Endothelial cell of umbilical vein (primary cell): ENCODE data around the gene TPBG. TPM values are rescaled to one million over a fixed set of nuclear protein-coding genes. Genes with fewer than 3 reads are reported as not detected.

Experiments
- BruUV-seq: library from RNA; stranded (reverse); fragments of 400-500 nt; replicated peaks from 2 replicates; lab custom pipeline; 2021; lab: Mats Ljungman, UMichigan
- CTCF ChIA-PET: fragments of 300-600, 350-600 bp; sonication (Branson Sonifier 250); formaldehyde crosslinking; loops from one replicate; lab custom pipeline; 2021; ENCODE audit warnings: antibody characterized with exemption, inconsistent platforms; lab: Charles Lee
- POLR2A ChIA-PET: fragments of 300-600, 350-600 bp; sonication (Branson Sonifier 250); formaldehyde crosslinking; loops from one replicate; lab custom pipeline; 2021; ENCODE audit warnings: antibody characterized with exemption, inconsistent platforms; lab: Charles Lee
- DNase-seq: peaks from one replicate; pipeline ENCODE4 v3.0.0-alpha.2; 2011; ENCODE audit warnings: low read depth, low spot score
- FAIRE-seq: peaks from 2 replicates; lab custom pipeline; 2011; peaks lifted over from hg19 to GRCh38; lab: Jason Lieb, UNC
- H2AFZ ChIP-seq: 2 replicates; pipeline ENCODE4 v1.6.0; 2012; ENCODE audit warnings: low read depth, low read length, control low read depth, inconsistent platforms
- H3K27ac ChIP-seq: 2 replicates; pipeline ENCODE4 v1.5.1; 2011; ENCODE audit warnings: low read depth, mild to moderate bottlenecking, control low read depth, low read length, moderate library complexity; ENCODE audit not compliant: insufficient read depth
- H3K27me3 ChIP-seq, 2 experiments: 2 replicates each; pipeline versions ENCODE4 v1.6.0 to v1.6.1; 2011; ENCODE audit warnings: low read length in 2 of 2, mixed read lengths in 1 of 2; ENCODE audit not compliant: control insufficient read depth in 2 of 2, insufficient read depth in 2 of 2
- H3K36me3 ChIP-seq, 2 experiments: 2 replicates in 1 of 2; 3 replicates in 1 of 2; pipeline ENCODE4 v1.5.1; 2011; ENCODE audit warnings: low read length in 2 of 2, mild to moderate bottlenecking in 1 of 2, moderate library complexity in 1 of 2; ENCODE audit not compliant: control insufficient read depth in 2 of 2, insufficient read depth in 2 of 2; ENCODE audit errors: extremely low read depth in 1 of 2
- H3K4me1 ChIP-seq: 3 replicates; pipeline ENCODE4 v1.5.1; 2011; ENCODE audit warnings: mild to moderate bottlenecking, low read length; ENCODE audit not compliant: control insufficient read depth, insufficient read depth; ENCODE audit errors: extremely low read depth
- H3K4me2 ChIP-seq: 2 replicates; pipeline ENCODE4 v1.6.1; 2011; ENCODE audit warnings: low read length, control low read depth, mixed read lengths; ENCODE audit not compliant: insufficient read depth
- H3K4me3 ChIP-seq, 3 experiments: fragments of 200-600 bp in 1 of 3; sonication (generic), shearing (Covaris generic) in 1 of 3; replicated peaks in 1 of 3; 2 replicates each; pipeline ENCODE4 v1.5.1; 2011 to 2016; ENCODE audit warnings: control low read depth in 3 of 3, low read length in 3 of 3, mild to moderate bottlenecking in 2 of 3, inconsistent platforms in 1 of 3, low read depth in 1 of 3, moderate library complexity in 1 of 3; ENCODE audit not compliant: insufficient read depth in 1 of 3
- H3K79me2 ChIP-seq: 2 replicates; pipeline ENCODE4 v1.6.0; 2012; ENCODE audit warnings: low read length, inconsistent platforms; ENCODE audit not compliant: control insufficient read depth, insufficient read depth
- H3K9ac ChIP-seq: replicated peaks from 2 replicates; pipeline ENCODE3; 2011; ENCODE audit warnings: low read length, control low read depth; ENCODE audit not compliant: insufficient read depth; ENCODE audit errors: extremely low read depth
- H3K9me1 ChIP-seq: replicated peaks from 3 replicates; pipeline ENCODE4 v1.6.0; 2011; ENCODE audit warnings: mild to moderate bottlenecking, low read length; ENCODE audit not compliant: control insufficient read depth, insufficient read depth; ENCODE audit errors: extremely low read depth
- H3K9me3 ChIP-seq: replicated peaks from 2 replicates; pipeline ENCODE4 v1.5.1; 2012; ENCODE audit warnings: low read length, inconsistent platforms; ENCODE audit not compliant: control insufficient read depth, insufficient read depth
- H4K20me1 ChIP-seq: replicated peaks from 2 replicates; pipeline ENCODE3; 2011; ENCODE audit warnings: mild to moderate bottlenecking, low read length; ENCODE audit not compliant: control insufficient read depth, insufficient read depth; ENCODE audit errors: extremely low read depth
- CTCF ChIP-seq, 2 donors: IDR thresholded peaks; 1 replicate in 1 of 2; 2 replicates in 1 of 2; pipeline ENCODE4 v1.5.1; 2011; ENCODE audit warnings: low read length in 2 of 2, mild to moderate bottlenecking in 2 of 2, moderate library complexity in 2 of 2, control low read depth in 1 of 2, inconsistent platforms in 1 of 2, low read depth in 1 of 2; ENCODE audit not compliant: insufficient read depth in 1 of 2; ENCODE audit errors: extremely low read depth in 1 of 2
- EZH2 ChIP-seq: IDR thresholded peaks from 2 replicates; pipeline ENCODE4 v1.6.1; 2012; ENCODE audit warnings: borderline replicate concordance, low read depth, mild to moderate bottlenecking, moderate library complexity, low read length, inconsistent platforms; ENCODE audit not compliant: severe bottlenecking
- FOS ChIP-seq: IDR thresholded peaks from 2 replicates; pipeline ENCODE4 v1.6.1; 2011; ENCODE audit warnings: mild to moderate bottlenecking, low read length, moderate library complexity, borderline replicate concordance; ENCODE audit not compliant: insufficient read depth
- GATA2 ChIP-seq: IDR thresholded peaks from 2 replicates; pipeline ENCODE4 v1.7.0; 2011; ENCODE audit warnings: low read depth, mild to moderate bottlenecking, moderate library complexity, mixed read lengths, low read length; ENCODE audit not compliant: insufficient read length, insufficient read depth
- JUN ChIP-seq: IDR thresholded peaks from 2 replicates; pipeline ENCODE4 v1.6.1; 2011; ENCODE audit warnings: borderline replicate concordance, low read depth; ENCODE audit not compliant: insufficient read length, insufficient read depth
- MAX ChIP-seq: IDR thresholded peaks from 2 replicates; pipeline ENCODE4 v1.6.1; 2011; ENCODE audit not compliant: insufficient read depth, insufficient read length
- MYC ChIP-seq: IDR thresholded peaks from one replicate; pipeline ENCODE4 v1.6.1; 2011; ENCODE audit warnings: mild to moderate bottlenecking, low read depth, low read length
- POLR2A ChIP-seq: IDR thresholded peaks from 2 replicates; pipeline ENCODE4 v1.6.1; 2012; ENCODE audit warnings: low read depth, mild to moderate bottlenecking, control low read depth, low read length
- POLR2AphosphoS5 ChIP-seq: IDR thresholded peaks from 2 replicates; pipeline ENCODE4 v1.6.1; 2012; ENCODE audit warnings: low read depth, mild to moderate bottlenecking, control low read depth, low read length, moderate library complexity; ENCODE audit not compliant: insufficient read depth
- dilution Hi-C: fragments of 300-500 bp; cut with MboI; formaldehyde crosslinking; loops from one replicate; pipeline ENCODE4 v1.15.0; 2019; ENCODE audit warnings: low sequenced_read_pairs; ENCODE audit not compliant: extremely low pct_ligation_motif_present
- intact Hi-C: fragments of 100-400 bp; cut with micrococcal nuclease; formaldehyde crosslinking; loops from one replicate; pipeline ENCODE4 v1.10.0; 2022
- polyA plus RNA-seq, 4 experiments: library from polyadenylated mRNA; depleted of rRNA in 3 of 4; stranded (reverse) in 3 of 4; unstranded in 1 of 4; fragments of >200 nt; gene quantifications; 2 replicates each; pipeline versions ENCODE4 v1.2.1 to v1.2.3, GENCODE V29; 2011 to 2012; ENCODE audit warnings: missing spikeins in 1 of 4
- total RNA-seq: library from RNA; stranded (reverse); gene quantifications from 2 replicates; pipeline ENCODE4 v1.2.3, GENCODE V29; 2021

TPBG gene
- total and polyA plus RNA-seq, 2 donors (not counting 3 experiments of a cell fraction or from before 2014, with no cell fraction given): 7.5 to 9.0 TPM

GRCh38 chr6:82329766-82330165, 33.9 kb upstream of the TPBG start:
- no peaks in the 10 kb centered on the region for H3K4me1 ChIP-seq
- H3K79me2 ChIP-seq: no peaks in the 10 kb centered on the region
- CTCF ChIA-PET: no interaction called here
- dilution Hi-C loops: no loop called here
- H3K27me3 ChIP-seq: peaks cover 0 to 3% of the 10 kb centered on the region in 2 experiments
- no peak overlapping the region for H3K4me3 ChIP-seq
- no peaks in the 10 kb centered on the region for H4K20me1 ChIP-seq
- H3K9me3 ChIP-seq: no peaks in the 10 kb centered on the region
- H3K36me3 ChIP-seq: no peaks in the 10 kb centered on the region
- BruUV-seq: no TSS peak
- intact Hi-C loops: no loop called here
- no peak overlapping the region for H2AFZ ChIP-seq
- no peak overlapping the region for H3K9ac ChIP-seq
- no peaks in the 10 kb centered on the region for H3K9me1 ChIP-seq
- H3K4me2 ChIP-seq: no peak overlapping the region
- TF ChIP-seq MYC (no peak), MAX (no peak), JUN (no peak), POLR2AphosphoS5 (no peak), FOS (no peak), EZH2 (no peak), CTCF (IDR thresholded peaks at IDR 0.05; ENCODE audit: extremely low read depth in 1 of 2, insufficient read depth in 1 of 2, low read depth in 1 of 2, low read length in 2 of 2) (no peak), POLR2A (no peak), GATA2 (no peak)
- POLR2A ChIA-PET: no interaction called here
- DNase-seq (no peak), FAIRE-seq (no peak)
- no peak overlapping the region for H3K27ac ChIP-seq
